ENCODE results near the gene CRYBG2.

- TF ChIP-seq CTCF (IDR thresholded peaks at IDR 0.05) (no peak), EZH2 (IDR thresholded peaks at IDR 0.05) (no peak), EZH2phosphoT487 (IDR thresholded peaks at IDR 0.05) (no peak)
Measured at GRCh38 chr1:26300578-26301275, 53.2 kb downstream of the CRYBG2 start.

All from neural progenitor cell (in vitro differentiated cells).